ENCODE results near the gene WDR27.

Gene WDR27

DNA sequence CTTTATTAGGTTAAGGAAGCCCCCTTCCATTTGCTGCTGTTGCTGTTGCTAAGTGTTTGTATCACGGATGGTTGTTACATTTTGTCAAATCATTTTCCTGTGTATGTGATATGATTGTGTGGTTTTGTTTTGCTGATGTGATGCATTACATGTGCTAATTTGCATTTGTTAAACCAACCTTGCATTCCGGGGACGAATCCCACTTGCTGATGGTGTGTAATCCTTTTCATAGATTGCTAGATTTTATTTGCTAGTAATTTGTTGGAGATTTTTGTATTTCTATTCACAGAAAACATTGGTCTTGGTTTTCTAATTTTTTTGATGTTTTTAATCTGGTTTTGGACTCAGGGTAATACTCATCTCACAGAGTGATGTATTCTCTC lies 167.8 kb downstream of the WDR27 start:
- TF ChIP-seq, protein P1, sequence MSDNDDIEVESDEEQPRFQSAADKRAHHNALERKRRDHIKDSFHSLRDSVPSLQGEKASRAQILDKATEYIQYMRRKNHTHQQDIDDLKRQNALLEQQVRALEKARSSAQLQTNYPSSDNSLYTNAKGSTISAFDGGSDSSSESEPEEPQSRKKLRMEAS (IDR thresholded peaks at IDR 0.05; ENCODE audit: low read depth, low read length) = no peak
- TF ChIP-seq, protein P2, sequence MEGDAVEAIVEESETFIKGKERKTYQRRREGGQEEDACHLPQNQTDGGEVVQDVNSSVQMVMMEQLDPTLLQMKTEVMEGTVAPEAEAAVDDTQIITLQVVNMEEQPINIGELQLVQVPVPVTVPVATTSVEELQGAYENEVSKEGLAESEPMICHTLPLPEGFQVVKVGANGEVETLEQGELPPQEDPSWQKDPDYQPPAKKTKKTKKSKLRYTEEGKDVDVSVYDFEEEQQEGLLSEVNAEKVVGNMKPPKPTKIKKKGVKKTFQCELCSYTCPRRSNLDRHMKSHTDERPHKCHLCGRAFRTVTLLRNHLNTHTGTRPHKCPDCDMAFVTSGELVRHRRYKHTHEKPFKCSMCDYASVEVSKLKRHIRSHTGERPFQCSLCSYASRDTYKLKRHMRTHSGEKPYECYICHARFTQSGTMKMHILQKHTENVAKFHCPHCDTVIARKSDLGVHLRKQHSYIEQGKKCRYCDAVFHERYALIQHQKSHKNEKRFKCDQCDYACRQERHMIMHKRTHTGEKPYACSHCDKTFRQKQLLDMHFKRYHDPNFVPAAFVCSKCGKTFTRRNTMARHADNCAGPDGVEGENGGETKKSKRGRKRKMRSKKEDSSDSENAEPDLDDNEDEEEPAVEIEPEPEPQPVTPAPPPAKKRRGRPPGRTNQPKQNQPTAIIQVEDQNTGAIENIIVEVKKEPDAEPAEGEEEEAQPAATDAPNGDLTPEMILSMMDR (IDR thresholded peaks at IDR 0.05; ENCODE audit: low read depth, low read length) = no peak
- TF ChIP-seq MYC (IDR thresholded peaks at IDR 0.05; ENCODE audit: low read depth, low read length) (no peak), POLR2A (IDR thresholded peaks at IDR 0.05; ENCODE audit: extremely low read depth, insufficient read length) (no peak)
- no peak overlapping the region for H3K4me3 ChIP-seq (ENCODE audit: low read depth, low read length)
- DNase-seq (ENCODE audit: low read depth) = no peak

DNA sequence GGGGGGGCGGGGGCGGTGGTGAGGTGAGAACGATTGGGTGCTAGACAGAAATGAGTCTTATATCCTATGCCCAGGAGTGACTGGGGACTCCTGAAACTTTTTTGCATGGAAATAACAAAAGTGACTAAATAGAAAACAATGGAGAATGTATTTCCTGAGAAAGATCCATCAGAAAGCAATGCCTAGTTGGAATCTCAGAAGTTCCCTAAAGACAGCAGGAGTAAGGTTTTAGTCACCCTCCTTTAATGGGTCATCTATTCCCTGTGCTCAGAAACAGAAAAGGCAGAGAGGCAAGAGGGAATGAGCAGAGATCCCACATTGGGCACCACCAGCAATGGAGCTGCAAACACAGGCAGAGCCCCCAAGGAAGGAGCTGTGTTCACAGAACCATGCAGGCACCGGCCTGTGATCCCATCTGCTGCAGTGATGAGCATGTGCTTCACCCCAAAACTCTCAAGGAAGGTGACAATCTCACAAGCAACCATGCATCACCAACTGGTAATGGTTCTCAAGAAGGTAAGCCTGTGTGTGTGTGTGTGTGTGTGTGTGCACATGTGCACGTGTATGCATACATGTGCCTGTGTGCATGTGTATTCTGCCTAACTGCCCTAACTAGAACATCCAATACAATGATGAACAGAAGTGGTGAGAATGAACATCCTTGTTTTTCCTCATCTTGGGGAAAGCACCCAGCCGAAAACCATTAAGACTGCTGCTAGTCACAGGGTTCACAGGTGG lies 168.4 kb downstream of the WDR27 start:
- TF ChIP-seq, protein P1 (IDR thresholded peaks at IDR 0.05; ENCODE audit: low read depth, low read length) = no peak
- no peak for TF ChIP-seq POLR2A (IDR thresholded peaks at IDR 0.05; ENCODE audit: extremely low read depth, insufficient read length)
- TF ChIP-seq, protein P2 (IDR thresholded peaks at IDR 0.05; ENCODE audit: low read depth, low read length) = no peak
- TF ChIP-seq MYC (IDR thresholded peaks at IDR 0.05; ENCODE audit: low read depth, low read length) = no peak
- no peak overlapping the region for H3K4me3 ChIP-seq (ENCODE audit: low read depth, low read length)
- no peak for DNase-seq (ENCODE audit: low read depth)

DNA sequence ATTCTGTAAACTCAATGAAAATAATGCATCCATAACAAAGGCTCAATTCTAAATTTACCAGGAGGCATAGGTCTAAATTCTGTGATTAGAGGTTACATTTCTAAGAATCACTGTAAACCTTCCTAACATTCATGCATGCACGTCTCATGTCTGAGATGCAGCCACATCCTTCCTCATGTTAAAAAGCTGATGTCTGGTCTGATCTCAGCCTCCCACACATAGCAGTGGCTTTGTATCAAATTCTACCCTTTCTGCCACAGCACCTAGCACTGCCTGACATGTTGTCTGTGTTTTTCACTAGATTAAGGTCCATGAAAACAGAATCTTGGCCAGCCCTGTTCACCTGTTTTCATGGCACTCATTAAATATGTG lies 171.1 kb downstream of the WDR27 start:
- TF ChIP-seq, protein P2 (IDR thresholded peaks at IDR 0.05; ENCODE audit: low read depth, low read length) = no peak
- TF ChIP-seq MYC (IDR thresholded peaks at IDR 0.05; ENCODE audit: low read depth, low read length) (no peak), POLR2A (IDR thresholded peaks at IDR 0.05; ENCODE audit: extremely low read depth, insufficient read length) (no peak)
- TF ChIP-seq, protein P1 (IDR thresholded peaks at IDR 0.05; ENCODE audit: low read depth, low read length) = no peak

DNA sequence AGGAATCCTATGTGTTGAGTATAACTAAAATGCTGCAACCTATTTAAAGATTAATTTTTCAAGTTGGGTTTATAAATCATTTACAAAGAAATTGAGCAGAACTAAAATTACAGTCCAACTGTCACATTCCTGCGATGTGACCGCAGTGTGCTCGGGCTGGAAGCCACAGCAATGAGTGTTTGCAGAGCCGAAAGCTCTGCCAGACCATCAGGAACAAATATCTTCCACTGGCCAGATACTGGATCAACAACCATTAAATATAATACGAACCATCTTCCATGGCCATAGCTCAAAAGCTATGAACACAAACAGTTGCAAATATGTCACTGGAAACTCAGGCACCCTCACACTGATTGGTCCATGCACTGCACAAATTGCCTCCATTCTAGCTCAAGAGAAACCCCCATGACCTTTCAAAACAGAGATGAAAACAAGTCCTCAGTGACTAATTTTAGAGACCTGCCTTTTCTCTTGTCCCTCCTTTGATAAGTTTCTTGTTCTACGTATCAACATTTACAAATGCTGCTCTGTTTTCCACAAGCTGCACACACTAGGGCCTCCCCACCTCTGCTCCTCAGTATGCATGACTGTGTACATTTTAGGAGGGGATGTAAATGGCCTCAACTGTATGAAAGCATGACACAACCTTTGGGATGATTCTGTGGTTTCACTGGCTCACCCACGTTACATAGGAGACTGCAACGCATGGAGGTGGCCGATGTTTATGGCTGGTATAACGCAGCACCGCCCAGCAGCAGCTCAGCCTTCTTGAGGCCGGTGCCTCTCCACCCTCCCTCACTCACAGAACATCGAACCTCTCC lies 171.7 kb downstream of the WDR27 start:
- H3K4me3 ChIP-seq (ENCODE audit: low read depth, low read length) = no peak overlapping the region
- peak; percentile 14 for DNase-seq (ENCODE audit: low read depth)
- TF ChIP-seq, protein P2 (IDR thresholded peaks at IDR 0.05; ENCODE audit: low read depth, low read length) = no peak
- no peak for TF ChIP-seq POLR2A (IDR thresholded peaks at IDR 0.05; ENCODE audit: extremely low read depth, insufficient read length)
- TF ChIP-seq, protein P1 (IDR thresholded peaks at IDR 0.05; ENCODE audit: low read depth, low read length) = no peak
- TF ChIP-seq MYC (IDR thresholded peaks at IDR 0.05; ENCODE audit: low read depth, low read length) = no peak

More for the DNA sequence above, 171.1 kb downstream of the WDR27 start:
- no peak overlapping the region for H3K4me3 ChIP-seq (ENCODE audit: low read depth, low read length)
- no peak for DNase-seq (ENCODE audit: low read depth)

DNA sequence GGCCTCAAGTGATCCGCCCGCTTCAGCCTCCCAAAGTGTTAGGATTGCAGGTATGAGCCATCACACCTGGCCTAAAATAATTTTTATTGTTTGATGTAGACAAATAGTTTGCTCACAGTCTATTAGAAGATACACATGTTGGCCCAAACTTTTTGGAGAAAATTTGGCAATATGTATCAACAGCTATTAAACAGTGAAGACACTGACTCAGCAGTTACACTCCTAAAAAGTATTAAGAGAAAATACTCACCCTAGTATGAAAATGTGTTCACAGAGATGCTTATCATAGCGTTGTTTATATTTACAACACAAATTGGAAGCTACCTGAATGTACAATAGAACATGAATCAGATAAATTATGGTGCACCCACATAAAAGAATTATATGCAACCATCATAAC lies 173.1 kb downstream of the WDR27 start:
- no peak for DNase-seq (ENCODE audit: low read depth)
- TF ChIP-seq, protein P1 (IDR thresholded peaks at IDR 0.05; ENCODE audit: low read depth, low read length) = no peak
- TF ChIP-seq MYC (IDR thresholded peaks at IDR 0.05; ENCODE audit: low read depth, low read length) (no peak), POLR2A (IDR thresholded peaks at IDR 0.05; ENCODE audit: extremely low read depth, insufficient read length) (no peak)
- TF ChIP-seq, protein P2 (IDR thresholded peaks at IDR 0.05; ENCODE audit: low read depth, low read length) = no peak
- H3K4me3 ChIP-seq (ENCODE audit: low read depth, low read length) = no peak overlapping the region
